Germinal center (tissue), 1 donor: Measurements from ENCODE around the gene GSC2.

Experiments
- DNase-seq: peaks from one replicate; pipeline ENCODE4 v3.0.0; 2012; ENCODE audit warnings: mixed read lengths, low spot score

The GSC2 gene

GRCh38 chr22:19149991-19150390, at the start of gene GSC2:
TSS of gene GSC2 (minus strand) at chr22:19150292. CDS start at chr22:19150283, 9 bp downstream.
- no peak for DNase-seq

DNA sequence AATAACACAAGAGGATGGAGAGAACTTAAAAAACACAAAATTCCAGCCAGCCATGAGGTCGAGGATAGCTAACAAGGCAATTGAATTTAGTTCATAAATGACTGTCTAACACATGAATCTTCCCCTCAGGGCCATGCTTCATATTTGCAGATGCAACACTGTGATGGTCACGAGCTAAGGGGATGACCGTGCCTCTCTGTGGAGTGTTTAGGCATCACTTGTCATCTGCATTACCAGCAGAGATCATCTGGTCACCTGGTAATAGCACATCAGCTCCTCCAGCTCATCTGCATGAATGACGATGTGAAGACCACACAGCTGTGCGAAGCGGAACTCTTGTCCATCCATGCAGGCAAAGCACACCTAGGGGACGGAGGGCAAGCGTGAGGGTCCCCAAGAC, 49.4 kb upstream of the GSC2 start:
- DNase-seq, result no peak

DNA sequence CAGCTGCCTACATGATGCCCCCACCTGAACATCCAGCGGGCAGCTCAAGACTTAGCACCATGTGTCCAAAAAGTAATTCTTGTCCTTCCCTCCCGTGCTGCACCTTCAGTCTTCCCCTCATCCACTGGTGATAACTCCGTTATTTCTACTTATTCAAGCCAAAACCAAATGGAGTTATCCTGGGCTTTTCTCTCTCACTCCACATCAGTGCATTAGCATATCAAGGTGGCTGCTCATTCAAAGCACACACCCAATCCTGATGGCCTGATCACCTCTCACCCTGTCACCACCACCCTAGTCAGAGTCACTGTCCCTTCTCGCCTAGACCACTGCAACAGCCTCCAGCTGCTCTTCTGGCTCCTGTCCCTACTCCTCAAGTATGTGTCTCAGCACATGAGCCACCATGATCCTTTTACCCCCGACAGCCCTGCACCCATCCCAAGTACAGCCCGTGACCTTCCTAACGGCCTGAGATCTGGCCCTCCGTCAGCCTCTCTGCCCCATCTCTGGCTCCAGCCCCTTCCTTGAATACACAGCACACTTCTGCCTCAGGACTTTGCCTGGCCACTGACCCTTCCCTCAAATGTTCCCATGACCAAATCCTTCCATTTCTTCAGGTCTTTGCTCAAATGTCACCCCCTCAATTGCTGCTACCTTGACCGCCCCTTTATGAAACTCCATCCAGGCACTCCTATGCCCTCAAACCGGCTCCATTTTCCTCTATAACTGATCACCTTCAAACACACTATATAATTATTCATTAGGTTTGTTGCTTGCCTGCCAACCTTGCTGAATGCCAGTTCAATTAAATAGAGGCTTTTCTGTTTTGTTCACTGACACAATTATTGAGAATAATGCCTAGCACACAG, 48.1 kb upstream of the GSC2 start:
- DNase-seq, result no peak

- no peak for DNase-seq
These were observed 46.9 kb upstream of the GSC2 start for GRCh38 chr22:19196841-19197612.

- no peak for DNase-seq
These were observed 46.0 kb upstream of the GSC2 start for GRCh38 chr22:19195796-19196731.

DNA sequence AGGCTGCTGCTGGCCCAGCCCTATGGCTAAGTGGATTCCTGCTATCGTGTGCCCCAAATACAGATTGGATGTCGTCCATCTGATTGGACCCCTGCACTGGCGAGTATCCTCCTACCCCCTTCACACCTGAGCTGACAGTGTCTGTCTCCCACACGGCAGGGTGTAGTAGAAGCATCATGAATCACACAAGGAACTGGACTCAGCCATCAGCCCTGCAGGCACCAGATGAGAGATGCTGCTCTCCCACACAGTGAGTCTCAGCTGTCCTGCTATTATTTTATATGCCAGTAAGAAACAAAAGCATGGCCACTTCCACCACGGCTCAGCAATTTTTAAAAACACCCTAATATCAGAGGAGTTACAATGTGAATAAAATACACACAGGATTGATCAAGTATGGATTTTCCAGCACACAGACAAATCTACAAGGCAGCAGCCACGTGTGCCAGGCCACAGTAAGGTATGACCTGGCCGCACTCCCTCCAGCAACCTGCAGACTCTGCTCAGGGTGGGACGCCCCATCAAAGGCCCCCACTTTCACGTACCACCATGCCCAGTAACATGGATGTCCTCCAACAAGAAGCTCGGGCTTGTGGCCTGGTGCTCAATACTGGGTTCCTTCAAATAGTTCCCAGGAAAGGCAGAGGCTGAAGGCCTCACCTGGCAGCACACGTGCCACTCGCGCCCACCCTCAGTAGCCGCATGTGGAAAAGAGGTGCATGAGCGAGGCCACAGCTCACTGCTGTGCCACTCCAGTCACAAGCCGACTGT, 44.9 kb upstream of the GSC2 start:
- no peak for DNase-seq

GRCh38 chr22:19193879-19194278, 43.8 kb upstream of the GSC2 start:
- no peak for DNase-seq

GRCh38 chr22:19187716-19188563, 37.8 kb upstream of the GSC2 start:
- DNase-seq, result no peak

DNA sequence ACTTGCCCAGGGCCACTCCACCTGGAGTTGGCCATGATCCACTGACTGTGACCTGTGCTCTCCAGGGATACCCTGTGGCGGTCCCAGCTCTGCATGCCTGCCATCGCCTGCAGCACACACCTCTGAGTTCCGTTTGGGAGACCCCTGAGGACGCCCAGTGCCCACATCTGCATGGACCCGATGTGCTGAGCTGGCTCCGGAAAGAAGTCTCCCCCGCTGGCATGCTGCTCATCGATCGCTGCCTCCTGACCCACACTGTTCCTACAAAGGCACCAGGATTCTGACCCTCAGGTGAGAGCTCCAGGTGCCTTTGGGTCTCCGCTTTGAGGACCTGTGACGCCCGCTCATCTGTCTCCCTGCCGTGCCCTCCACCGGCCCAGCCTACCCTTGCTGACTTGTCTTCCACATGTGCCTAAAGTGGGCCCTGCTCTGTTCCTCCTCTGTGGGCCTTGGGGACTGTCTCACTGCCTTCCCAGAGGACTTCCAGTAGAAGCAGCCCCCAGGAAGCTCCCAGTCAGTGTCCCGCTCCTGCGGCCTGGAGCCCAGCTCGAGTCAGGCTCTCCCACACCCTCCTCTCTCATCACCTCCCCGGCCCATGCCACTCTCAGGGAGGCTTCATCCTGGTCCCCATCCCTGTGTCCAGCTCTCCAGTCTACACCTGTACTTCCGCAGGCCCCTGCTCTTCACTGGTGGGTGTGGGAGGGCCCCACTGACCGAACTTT, 34.3 kb upstream of the GSC2 start:
- no peak for DNase-seq

GRCh38 chr22:19183216-19183615, 33.1 kb upstream of the GSC2 start:
- no peak for DNase-seq

GRCh38 chr22:19182472-19183157, 32.5 kb upstream of the GSC2 start:
- DNase-seq, result no peak

DNA sequence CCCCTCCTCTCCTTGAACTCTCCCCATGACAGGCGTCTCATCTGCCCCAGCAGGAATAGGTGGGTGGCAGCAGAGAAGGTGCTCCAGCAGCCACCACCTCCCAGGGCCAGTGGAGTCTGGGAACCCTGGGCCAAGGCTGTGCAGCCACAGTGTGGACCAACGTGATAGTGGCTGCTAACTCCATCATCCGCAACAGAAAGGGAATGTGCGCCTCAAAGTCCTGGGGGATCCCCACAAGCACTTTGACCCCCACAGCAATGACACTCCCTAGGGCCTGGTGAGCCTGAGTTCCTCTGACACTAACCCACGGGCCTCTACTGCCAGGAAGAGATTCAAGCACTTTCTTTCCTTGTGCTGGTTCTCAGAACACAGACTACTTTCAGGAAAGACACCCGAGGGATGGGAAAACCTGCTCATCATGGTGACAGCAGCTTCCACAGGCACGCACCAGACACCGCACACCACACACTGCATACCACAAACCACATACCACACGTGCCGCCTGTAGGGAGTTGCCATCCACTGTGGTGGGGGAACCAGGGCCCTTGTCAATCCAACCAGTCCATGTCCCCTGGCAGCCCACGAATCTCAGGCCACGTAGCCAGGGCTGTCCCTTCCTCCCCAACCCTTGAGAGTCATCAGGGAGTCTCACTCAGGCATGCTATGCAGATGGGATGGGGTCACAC, 31.8 kb upstream of the GSC2 start:
- no peak for DNase-seq

DNA sequence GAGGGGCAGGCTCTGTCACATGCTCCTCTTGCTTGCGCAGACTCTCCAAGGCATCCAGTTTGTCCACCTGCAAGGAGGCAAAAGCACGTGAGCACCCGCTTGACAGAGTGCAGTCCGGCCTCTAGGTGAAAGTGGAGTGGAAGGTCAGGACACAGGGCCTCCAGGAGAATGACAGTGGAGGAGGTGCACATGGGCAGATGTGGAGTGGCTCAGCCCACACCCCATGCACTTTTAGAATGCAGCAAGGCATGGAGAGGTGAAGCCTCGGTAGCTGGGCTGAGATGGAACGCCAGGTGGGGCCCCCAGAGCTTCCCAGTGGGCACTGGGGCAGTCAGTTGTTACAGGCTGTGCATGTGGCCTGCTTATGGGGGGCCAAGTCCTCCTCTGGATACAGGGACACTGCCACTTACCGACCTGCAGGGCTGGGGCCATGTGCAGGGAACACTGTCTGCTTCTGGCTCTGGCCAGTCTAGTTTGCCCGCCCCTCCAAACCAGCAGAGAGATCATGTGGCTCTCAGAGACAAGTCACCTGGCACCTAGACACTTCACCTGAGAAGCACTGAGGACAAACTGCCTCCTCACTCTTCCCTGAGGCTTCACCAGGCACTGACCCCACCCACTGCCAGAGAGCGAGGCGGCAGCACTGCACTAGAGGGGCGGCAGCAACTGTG, 30.8 kb upstream of the GSC2 start:
- no peak for DNase-seq

DNA sequence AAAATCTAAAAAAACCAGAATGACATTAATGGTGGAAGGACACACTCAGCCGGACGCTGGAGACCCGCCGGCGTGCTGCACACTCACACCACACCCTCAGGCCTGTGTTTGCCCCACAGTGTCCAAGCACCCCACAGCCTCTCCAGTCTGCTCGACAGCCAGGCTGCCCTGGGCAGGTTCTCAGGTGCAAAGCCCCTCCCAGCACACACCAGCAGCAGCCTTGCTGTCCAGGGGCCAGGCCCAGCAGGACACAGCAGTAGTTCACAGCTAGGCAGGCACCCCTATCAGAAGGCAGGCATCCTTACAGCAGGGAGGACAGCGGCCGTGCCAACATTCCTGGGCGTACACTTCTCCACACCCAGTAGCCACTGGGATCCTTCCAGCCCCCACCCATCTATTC, 30.1 kb upstream of the GSC2 start:
- no peak for DNase-seq

DNA sequence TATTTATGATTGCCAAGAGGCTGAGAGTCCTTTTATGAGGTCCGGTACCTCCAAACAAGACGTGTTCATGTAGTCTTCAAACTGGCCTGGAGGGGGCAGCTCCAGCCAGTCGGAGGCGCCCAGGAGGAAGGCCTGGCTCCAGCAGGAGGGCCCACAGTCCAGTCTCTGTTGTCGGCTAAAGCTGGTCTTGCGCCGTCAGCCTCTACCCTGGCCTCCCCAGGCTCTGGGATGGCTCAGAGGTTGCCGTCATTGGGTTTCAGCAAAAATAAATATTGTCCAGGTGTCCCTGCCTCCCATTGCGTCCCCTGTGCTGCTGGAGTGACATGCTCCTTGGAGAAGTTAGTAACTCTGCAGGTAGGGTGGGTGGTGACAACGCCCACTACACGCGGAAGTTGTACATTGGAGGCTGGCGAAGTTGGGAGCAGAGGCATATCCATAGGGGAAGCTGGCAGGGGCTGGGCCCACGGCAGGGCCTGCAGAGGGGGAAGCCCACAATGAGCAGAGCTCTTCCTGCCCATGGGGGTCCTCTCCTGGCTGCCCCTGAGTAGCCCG, 29.5 kb upstream of the GSC2 start:
- DNase-seq, result peak; percentile 64

DNA sequence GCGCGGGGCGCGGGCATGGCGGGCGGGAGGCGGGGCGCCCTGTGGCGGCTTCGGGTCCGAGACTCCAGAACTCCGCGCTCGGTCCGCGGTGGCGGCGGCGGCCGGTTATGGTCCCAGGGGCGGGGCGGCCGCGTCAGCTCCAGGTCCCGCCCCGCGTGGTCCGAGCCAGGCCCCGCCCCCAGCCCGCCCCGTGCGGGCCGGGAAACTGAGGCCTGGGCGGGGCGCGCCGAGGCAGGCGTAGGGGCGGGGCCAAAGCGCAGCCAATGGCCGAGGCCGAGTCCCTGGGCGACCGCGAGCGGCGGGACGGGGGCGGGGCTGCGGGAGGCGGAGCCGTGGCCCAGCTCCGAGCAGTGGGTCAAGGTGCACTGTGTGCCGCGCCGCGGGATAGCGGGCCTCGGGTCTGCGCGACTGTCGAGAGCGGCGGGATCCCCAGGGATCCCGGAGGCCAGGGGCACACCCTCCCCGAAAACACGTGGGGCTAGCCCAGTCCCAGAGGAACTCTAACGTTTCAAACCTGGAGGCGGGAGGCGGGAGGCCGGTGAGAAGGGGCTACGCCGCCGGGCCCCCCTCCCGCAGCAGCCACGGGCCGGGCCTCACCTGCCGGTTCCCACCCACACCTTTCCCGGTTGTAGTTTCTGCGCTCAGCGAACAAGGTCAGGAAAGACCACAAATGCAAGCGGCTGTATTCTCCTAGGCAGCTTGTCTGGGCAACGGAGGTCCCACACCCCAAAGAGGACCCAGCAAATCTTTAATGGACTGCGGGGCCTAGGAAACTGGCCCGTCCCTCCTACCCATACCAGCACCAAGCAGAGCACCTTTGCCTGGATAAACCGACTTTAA, 28.8 kb upstream of the GSC2 start, which contains the start of gene SLC25A1:
Gene SLC25A1 (minus strand): TSS at position 80 of the 840 bp plus-strand sequence. CDS start 63 bp downstream, at position 17.
- DNase-seq, result peak; percentile 90
